HG03045 (cell line): ENCODE data around the gene CEP70.
"Not testable (repeated sequence)": the region's sequence is repeated elsewhere in the genome, so short reads cannot be mapped to it uniquely, and the experiment has no call there.

ENCODE experiments used
- ATAC-seq: cut with Tn5 transposase; IDR thresholded peaks from one replicate; pipeline ENCODE4 v1.9.1; 2021; ENCODE audit warnings: mild to moderate bottlenecking, moderate library complexity; ENCODE audit not compliant: unreplicated experiment

Gene CEP70

DNA sequence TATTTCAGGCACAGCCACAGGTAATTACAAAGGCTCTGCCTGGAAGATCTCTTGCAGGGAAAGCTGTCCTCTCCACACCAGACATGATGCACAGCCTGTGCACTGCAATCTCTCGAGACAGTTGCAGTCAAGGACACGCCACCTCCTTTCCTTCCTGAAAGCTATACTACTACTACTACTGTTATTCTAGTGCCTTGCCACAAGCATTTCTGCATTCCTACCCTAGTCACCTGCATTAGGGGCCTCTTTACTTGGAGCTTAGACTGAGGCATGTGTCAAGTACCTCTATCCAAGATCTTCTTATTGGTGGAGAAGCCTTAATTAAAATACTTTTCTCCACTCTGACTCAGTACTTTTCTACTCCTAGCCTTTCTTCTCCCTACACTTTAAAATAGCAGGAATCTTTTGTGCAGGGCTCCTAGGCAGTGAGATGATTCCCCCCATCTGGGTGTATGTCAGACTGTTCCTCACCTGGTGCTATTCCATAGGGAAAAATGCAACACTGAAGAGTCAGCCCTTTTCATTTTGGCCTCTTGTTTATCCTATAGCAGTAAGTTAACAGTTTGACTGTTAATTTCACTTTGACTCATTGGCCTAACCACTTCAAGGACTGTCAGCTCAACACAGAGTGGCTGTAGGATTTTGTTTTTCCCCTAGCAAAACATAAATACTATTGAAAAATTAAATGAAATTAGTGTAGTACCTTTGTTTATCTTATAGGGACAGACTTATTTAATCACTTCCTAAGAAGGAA is 80.8 kb downstream of the CEP70 start:
- peak; percentile 80 for ATAC-seq

GRCh38 chr3:138511945-138512344 is 82.1 kb downstream of the CEP70 start:
- no peak for ATAC-seq

GRCh38 chr3:138509586-138509985 is 84.5 kb downstream of the CEP70 start:
- ATAC-seq: no peak

DNA sequence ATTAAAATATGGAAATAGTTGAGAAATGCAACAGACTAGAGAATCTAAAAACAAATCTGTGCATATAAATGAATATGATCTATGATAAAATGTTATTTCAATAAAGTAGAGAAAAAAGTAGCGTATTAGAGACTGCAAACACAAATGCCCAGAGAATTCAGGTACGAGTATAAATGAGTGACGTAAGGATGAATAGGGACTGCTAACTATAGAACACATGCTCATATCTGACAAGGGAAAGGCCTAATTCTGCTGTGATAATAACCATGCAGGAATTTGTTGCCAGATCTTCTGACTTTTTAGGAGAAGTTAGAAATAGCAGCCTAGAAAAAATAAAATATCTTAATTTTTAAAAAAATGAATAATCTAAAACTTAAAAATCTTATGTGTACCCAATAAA is 86.5 kb downstream of the CEP70 start:
- no peak for ATAC-seq

GRCh38 chr3:138498991-138499390 is 95.1 kb downstream of the CEP70 start:
- no peak for ATAC-seq

DNA sequence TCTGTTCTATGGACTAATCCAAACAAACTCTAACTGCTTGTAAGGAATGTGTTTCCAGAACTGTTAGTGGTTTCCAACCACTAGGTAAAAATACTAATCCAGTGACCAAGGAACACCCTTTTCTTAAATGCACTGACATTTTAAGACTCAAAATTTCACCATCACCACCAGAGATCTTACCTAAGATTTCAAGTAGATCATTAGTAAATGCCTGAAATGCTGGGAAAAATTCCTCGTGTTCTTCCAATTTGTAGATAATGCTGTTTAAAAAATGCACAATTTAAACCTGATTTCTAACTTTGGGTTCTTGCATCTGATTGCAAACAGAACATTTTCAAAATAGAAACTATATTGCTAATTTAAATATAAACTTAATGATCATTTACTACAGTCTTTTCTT is 96.2 kb downstream of the CEP70 start:
- ATAC-seq: no peak

- no peak for ATAC-seq
These were observed 97.0 kb downstream of the CEP70 start for GRCh38 chr3:138497021-138497420.

GRCh38 chr3:138496436-138496835 is 97.6 kb downstream of the CEP70 start:
- no peak for ATAC-seq

GRCh38 chr3:138495638-138496037 is 98.4 kb downstream of the CEP70 start:
- not testable (repeated sequence) for ATAC-seq

- ATAC-seq: no peak
These were observed 99.5 kb downstream of the CEP70 start for GRCh38 chr3:138494607-138494929.

DNA sequence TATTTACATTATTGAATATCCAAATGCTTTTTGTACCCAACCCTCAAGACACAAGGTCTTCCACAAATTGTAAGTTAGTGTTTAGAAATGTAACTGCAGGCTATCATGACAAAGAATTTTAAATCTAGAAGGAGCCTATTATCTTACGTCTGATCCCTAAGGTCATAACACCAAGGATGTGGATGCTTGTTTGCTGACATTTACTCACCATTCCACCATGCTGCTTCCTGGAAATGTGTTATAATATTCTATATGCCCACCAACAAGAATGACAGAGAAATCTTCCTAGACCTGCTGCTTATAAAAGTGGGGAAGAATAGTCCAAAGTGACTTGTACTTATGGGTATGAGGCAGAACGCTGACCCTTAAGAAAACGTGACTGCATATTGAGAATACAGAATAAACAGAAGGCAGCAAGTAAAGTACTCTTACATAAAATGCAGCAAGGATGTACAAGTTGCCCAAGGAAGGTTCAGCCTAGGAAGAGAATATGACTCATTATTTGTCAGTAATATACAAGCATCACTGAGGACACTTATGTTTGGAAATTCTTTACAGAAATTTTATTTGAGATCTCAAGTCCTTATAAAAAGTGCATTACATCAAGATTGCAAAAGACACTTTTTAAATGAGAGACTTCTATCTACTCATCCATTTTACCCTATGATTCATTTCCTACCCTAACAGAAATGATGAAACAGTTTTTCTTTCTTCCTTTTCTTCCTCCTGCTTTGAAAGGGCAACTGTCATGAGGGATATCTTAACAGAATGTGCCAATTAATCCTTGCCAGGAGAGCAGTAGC is 100.1 kb downstream of the CEP70 start:
- ATAC-seq: no peak

DNA sequence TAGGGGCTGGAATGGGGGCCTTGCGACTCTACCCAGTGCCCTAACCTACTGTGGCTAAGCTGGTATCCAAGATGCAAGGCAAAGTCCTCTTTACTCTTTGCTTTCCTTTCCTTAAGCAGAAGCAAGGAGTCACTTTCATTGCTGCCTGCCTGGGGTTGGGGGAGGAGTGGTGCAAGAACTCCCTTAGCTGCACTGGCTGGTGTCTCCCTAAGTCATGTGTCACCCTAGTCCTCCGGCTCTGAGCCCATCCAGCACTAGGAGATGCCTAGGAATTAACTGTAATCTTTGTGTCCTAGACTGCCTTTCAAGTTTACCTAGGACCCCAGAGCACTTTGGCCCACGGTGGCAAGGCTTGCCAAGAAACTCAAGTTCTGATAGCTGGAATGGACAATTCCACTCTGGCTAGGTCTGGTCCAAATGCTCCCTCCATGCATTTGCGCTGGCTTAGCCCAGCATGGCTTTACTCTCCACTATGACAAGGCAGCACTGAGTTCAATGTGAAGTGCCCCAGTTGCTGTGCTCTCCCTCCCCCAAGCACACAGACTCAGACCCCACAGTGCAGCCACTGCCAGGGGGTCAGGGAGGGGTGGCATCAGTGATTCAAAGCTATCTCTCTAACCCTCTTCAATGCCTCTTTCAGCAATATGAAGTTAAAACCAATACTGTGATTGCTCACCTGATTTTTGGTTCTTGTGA is 100.9 kb downstream of the CEP70 start:
- ATAC-seq: no peak

DNA sequence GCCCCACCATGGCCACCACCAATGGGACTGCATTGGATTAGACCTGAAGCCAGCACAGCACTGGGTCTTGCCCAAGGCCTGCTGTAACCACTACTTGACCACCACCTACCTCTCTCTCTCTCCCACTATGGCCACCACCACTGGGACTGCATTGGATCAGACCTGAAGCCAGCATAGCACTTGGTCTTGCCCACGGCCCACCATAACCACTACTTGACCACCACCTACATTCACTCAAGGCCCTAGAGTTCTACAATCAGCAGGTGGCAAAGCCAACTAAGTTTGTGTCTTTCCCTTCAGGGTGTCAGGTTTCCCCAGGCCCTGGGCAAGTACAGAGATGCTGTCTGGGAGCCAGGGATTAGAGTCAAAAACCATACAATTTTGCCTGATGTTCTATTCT is 102.1 kb downstream of the CEP70 start:
- no peak for ATAC-seq

- ATAC-seq: not testable (repeated sequence)
These were observed 107.5 kb downstream of the CEP70 start for GRCh38 chr3:138486580-138486979.

DNA sequence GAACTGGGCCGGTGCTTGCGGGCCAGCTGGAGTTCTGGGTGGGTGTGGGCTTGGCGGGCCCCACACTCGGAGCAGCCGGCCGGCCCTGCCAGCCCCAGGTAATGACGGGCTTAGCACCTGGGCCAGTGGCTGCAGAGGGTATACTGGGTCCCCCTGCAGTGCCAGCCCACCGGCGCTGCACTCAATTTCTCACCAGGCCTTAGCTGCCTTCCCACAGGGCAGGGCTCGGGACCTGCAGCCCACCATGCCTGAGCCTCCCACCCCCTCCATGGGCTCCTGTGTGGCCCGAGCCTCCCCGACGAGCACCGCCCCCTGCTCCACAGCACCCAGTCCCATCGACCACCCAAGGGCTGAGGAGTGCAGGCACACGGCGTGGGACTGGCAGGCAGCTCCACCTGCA is 109.4 kb downstream of the CEP70 start:
- ATAC-seq: not testable (repeated sequence)

- ATAC-seq: no peak
These were observed 114.6 kb downstream of the CEP70 start for GRCh38 chr3:138479438-138479863.

DNA sequence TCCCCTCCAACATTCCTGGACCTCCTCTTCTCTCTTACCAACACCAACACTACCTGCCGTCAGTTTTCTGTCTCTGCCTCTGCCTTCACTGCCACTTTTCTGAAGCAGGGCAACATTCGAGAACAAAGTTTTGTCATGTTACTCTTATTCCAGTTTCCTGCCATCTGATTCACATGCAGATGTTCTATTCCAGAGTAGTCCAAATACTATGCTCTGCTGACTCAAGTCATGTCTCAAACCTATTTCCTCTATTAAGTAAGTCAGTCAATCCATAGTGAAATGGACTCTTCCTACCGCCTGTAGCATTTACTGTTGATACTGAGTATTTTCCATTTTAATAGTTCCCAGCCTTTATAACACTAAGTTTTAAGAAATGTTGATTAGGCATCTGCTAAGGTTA is 116.3 kb downstream of the CEP70 start:
- ATAC-seq: no peak

- no peak for ATAC-seq
These were observed 116.9 kb downstream of the CEP70 start for GRCh38 chr3:138477120-138477519.

DNA sequence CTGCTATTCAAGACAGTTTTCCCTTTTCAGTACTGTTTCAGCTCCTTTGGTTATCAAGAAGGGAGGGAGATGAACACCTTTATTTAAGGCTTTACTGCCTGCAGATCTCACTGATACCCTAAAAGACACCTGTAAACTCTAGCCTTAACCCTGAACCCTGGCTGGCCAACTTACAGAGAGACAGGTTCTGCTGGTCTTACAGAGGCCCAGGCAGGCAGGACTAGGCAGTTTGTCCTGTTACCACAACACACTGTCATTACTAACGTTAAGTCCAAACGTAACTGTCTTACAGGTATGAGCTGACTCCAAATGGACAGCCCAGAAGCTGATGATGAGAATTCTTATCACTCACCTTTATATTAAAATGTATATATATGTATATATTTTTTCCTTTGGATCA is 117.5 kb downstream of the CEP70 start:
- no peak for ATAC-seq

DNA sequence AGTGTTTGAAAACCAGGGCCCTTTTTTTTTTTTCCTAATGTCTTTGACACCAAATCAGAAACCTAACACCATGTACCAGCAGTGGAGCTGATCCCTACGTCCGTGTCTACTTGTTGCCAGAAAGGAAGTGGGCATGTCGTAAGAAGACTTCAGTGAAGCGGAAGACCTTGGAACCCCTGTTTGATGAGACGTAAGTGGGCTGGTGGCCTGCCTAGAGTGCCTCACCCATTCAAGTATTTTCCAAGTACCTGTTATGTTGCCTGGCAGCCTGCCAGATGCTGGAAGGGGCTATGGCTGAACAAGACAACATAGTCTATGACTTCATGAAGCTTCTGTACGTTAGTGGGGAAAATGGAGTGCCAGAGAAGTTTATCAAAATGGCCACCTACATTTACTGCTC is 119.9 kb downstream of the CEP70 start:
- no peak for ATAC-seq

- ATAC-seq: no peak
These were observed 120.7 kb downstream of the CEP70 start for GRCh38 chr3:138473391-138473790.
